ENCODE data around the gene RALGPS1. TPM values are rescaled to one million over a fixed set of nuclear protein-coding genes. Genes with fewer than 3 reads are reported as not detected.

Gene RALGPS1
- total RNA-seq, 1 donor from 2014 or later = 15.3 TPM

DNA sequence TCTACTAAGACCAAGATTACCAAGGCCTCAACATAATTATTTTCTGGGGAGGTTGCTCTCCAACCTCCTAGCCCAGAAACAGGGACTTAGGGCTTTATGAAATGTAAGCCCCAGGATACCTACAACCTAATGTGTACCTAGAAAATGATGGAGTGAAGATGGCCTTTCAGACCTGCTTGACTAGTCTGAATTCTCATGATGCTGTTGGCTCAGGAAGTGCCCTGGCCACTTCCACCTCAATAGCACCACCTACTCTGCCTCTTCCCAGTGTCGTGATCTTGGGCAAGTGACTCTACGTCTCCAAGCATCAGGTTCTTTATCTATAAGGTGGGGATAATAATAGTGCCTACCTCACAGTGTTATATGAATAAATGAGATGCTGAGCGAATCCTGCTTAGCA lies 292.1 kb downstream of the RALGPS1 start:
- ATAC-seq = no peak
- intact Hi-C loops (cut with DNase I) = no loop called here
- DNase-seq (ENCODE audit: missing footprints) = no peak

DNA sequence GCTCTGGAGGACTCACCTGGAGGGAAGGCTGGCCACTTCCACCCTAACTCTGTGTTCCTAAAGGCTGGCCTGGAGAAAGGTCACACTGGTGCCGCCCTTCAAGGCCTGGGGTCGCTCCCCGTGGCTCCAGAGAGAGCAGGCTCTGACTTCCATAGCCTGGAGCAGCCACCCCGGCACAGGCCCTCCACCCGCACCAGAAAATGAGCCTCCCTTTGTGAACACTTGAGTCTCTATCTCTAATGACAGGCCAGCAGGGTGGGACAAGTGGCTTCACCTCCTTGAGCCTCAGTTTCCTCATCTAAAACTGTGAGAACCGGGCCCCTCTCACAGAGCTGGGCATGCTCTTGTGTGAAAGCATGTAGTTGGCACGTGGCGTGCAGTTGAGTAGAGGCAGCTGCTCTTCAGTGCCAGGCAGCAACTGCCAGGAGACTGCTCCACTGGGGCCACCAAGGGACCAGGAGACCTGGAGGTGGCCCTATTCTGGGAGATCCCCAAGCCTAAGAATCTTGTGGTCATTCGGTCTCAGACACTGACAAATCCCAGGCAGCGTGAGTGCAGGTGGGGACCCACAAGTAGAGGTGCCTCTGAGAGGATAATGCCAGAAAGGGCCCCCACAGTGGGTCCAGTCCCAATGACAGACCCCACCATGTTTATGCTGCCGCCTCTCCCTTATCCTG lies 293.3 kb downstream of the RALGPS1 start:
- intact Hi-C loops (cut with DNase I) = no loop called here
- ATAC-seq (no peak), DNase-seq (ENCODE audit: missing footprints) (peak; percentile 56)

DNA sequence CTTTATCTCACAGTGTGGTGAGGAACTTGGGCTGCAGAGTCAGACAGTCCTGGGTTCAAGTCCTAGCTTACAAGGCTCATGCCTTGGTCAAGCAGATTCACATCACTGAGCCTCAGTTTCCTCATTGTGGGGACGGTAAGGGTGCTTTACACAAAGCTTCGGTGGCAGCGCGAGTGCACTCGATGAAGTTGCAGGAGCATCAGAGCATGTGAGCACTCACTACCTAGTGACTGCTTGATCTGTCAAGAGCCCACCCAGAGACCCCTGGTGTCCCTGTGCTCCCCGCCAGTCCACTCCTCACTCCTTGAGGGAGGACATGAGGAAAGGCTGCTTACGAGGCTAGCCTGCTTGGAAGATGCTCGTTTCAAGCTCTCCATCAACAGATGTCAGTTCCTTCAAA lies 293.8 kb downstream of the RALGPS1 start:
- peak; percentile 51 for DNase-seq (ENCODE audit: missing footprints)
- no peak for ATAC-seq
- intact Hi-C loops (cut with DNase I) = no loop called here

DNA sequence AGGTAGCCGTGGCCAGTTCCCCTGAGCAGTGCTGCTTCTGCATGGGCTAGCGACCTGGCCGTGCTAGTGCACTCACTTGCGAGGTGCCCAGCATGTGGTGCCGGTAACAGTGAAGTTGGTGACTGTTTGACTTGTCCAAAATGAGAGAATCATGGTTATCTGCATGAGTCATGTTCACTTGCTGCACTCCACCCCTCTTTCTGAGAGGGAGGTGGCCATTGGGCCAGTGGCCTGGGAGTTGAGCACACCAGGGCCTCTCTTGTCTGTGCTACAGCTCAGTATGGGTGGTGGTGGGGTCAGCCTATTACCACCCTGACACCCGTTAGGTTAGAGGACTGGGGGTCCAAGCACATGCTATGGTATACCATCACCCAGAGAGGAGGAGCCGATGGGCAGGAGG lies 294.6 kb downstream of the RALGPS1 start:
- no peak for ATAC-seq
- intact Hi-C loops (cut with DNase I) = no loop called here
- no peak for DNase-seq (ENCODE audit: missing footprints)

DNA sequence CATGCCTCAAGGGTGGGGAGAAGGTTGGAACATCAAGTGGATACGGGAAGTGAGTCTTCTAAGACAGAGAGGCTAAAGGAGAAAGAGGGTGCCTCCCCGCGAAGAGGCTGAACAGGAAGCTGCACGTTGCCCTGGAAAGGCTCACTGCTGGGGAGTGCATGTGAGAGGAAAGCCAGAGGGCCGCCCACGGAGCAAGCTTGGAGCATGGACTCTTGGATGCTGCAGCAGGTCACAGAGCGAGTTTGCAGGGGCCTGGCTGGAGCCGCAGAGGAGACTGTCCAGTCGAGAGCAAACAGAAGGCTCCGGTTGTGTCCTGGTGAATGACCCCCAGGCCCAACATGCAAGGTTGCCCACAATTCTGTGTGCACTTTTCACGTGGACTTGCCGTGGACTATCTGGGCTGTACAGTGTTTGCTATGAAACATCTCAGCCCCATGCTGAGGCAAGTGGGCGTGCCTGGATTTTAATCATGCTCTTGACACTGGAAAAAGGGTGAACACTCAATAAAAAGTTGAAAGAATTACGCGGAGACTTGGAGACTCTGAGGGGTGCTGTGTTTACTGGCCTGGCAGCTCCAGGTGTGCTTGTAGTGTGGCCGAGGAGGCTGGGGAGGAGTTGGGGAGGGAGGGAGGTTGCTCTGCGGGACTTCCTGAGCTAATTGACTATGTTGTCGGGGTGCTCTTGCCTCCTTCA lies 295.5 kb downstream of the RALGPS1 start:
- DNase-seq (ENCODE audit: missing footprints) = no peak
- no peak for ATAC-seq
- intact Hi-C loops (cut with DNase I) = no loop called here

DNA sequence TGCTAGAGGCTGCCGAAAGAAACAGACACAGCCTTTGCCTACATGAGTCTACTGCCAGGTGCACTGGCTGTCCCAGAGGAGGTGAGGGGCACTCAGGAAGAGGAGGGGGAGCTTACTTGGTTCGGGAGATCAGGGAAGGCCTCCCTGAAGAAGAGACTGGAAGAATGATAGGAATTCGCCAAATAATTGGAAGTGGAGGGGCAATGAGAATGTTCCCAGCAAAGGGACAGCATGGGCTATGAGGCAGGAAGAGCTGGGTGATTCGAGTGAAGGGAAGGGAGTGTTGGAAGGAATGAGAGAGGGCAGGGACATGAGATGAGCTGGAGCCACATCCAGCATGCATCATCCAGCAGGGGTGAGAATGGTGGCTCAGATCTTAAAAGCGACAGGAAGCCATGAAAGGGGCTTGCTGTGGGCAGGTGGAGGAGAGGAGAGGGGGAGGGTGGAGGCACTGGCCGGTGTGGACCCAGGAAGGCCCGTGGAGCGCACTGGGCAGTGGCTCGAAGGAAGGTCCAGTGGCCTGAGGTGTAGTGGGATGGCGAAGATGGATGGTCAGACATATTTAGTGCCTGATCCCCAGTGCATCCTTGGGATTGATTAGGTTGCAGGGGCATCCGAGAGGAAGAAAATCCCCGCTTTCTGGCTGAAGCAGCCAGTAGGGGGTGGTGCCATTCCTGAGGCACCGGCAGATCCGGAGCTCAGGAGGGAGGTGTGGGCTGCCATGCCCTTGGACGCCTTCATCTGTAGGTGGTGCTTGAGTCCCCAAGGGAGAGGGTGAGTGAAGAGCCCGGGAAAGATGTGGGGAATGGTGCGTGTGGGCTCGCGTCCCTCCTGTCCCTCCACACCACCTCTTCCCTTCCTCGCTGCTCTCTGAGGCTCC lies 296.5 kb downstream of the RALGPS1 start:
- intact Hi-C loops (cut with DNase I) = no loop called here

DNA sequence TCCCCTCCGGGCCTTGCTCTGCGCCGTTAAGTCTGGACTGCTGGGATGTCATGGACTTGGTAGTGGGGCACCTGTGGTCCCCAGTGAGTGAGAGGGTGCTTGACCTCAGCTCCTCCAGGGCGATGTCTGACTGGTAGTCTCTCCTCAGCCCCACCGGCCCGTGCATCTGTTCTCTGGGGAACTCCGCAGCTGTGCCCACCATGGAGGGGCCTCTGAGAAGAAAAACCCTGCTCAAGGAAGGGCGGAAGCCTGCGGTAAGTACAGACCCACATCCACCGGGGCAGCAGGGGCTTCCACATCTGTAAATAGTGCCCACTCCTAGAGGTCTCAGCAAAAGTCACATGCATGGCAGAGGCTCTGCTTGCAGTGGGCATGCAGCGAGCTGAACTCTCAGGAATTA lies 297.4 kb downstream of the RALGPS1 start:
- ATAC-seq (no peak), DNase-seq (ENCODE audit: missing footprints) (no peak)
- intact Hi-C loops (cut with DNase I) = no loop called here

More for the DNA sequence above, 296.5 kb downstream of the RALGPS1 start:
- ATAC-seq (no peak), DNase-seq (ENCODE audit: missing footprints) (no peak)

DNA sequence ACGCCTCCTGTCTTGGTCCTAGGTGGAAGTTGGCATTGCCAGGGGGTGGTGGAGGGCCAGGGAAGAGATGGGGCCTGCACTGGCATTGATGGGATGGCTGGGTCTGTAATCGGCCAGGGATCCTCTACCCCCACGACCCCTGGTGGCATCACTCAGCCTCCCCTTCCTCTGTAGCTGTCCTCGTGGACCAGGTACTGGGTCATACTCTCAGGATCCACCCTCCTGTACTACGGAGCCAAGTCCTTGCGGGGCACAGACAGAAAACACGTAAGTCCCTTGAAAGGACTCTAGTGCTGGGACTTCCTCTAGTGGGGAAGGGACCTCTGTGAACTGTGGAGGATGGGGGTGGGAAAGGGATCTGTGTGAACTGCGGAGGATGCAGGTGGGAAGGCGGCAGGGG lies 297.9 kb downstream of the RALGPS1 start:
- no peak for ATAC-seq
- DNase-seq (ENCODE audit: missing footprints) = no peak
- intact Hi-C loops (cut with DNase I) = no loop called here

DNA sequence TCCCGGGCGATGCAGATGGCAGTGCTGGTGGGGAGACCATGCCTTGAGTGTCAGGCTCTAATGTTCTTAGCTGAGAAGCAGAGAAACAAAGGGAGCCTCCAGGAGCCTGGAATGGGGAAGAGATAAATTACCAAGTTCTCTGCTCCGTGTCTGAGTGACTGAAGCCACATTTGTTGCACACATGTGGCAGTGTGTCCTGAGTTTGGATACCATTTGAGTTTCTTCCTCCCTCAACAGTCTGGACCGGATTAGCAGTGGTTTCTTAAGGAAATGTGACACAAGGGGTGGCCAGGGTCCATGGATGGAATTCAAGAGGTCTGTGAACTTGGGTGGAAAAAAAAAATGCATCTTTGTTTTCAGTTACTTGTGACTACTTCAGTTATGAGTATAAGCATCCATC lies 299.3 kb downstream of the RALGPS1 start:
- DNase-seq (ENCODE audit: missing footprints) (no peak), ATAC-seq (no peak)
- intact Hi-C loops (cut with DNase I) = no loop called here

DNA sequence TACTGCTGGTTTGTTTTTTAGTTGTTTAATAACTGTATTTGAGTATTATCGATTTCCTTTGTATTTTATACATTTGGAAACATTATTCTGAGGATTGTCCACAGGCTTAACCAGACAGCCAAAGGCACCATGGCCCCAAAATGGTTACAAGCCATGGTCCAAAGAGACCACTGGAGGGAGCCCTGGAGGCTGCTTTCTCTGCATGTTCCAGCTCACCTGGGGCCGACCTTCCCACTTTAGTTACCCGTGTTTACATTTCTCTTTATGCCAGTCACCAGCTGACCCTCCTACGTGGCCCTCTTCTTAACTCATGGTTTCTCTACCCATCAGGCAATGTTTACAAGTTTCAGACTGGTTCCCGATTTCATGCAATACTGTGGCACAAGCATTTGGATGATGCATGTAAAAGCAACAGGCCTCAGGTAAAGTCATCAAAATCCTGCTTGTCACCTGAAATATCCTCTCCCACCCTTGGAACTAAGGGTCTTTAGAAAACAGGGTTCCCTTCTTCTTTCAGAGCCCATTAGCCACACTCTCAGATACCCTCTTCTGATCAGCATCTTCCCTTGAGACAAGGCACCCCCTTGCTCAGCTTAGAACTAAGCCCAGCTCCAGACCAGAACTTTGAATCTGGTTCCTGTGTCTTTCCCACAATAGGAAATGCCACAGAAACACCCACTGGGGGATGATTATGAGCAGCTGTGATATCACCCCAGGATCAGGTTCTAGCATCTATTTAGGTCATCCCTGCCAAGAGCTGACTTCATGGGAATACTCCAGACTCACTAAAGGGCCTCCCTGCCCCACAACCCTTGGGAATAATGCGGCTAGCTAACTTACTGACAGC lies 300.1 kb downstream of the RALGPS1 start:
- DNase-seq (ENCODE audit: missing footprints) (peak; percentile 65), ATAC-seq (no peak)
- intact Hi-C loops (cut with DNase I) = no loop called here

DNA sequence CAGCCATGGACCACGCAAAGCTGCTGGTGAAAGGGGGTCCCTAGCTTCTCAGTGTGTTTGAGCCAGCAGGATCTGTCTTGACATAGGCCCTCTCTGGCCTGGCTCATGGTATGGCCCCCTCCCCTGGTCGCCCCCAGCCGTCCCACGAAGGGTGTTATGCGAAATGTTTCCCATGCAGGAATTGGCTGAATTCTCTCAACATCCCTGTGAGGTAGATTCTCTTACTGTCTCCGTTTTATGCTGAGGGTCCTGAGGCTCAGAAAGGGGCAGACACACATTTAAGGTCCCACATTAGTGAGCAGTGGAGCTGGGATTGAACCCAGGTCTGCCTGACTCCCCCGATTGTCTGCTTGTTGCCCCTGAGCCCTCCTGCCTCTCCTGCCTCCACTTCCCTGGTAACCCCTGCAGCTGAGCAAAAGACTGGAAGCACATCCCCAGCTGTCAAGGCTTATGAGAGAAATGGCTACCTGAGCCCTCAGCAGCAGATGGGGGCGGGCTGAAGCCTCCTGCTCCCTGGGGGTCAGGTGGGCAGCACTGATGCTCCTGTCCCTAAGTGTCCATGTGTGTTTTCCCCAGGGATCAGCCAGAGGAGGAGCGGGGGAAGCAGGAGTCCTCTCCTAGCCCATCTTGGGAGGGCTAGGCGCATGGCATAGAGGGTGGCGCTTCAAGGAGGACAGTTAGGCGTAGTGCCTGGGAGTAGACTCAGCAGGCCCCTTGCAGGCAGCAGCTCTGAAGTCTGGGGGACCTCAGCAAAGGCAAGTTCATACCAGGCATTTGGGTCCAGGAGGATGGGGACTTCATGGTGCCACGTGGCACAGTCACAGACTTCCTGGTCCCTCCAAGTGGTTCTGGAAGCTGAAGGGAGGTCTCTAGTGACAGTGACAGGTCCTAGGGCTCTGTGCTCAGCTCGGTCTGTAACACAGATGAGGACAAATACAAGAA lies 301.0 kb downstream of the RALGPS1 start:
- ATAC-seq = no peak
- intact Hi-C loops (cut with DNase I) = no loop called here
- peak; percentile 45 for DNase-seq (ENCODE audit: missing footprints)

DNA sequence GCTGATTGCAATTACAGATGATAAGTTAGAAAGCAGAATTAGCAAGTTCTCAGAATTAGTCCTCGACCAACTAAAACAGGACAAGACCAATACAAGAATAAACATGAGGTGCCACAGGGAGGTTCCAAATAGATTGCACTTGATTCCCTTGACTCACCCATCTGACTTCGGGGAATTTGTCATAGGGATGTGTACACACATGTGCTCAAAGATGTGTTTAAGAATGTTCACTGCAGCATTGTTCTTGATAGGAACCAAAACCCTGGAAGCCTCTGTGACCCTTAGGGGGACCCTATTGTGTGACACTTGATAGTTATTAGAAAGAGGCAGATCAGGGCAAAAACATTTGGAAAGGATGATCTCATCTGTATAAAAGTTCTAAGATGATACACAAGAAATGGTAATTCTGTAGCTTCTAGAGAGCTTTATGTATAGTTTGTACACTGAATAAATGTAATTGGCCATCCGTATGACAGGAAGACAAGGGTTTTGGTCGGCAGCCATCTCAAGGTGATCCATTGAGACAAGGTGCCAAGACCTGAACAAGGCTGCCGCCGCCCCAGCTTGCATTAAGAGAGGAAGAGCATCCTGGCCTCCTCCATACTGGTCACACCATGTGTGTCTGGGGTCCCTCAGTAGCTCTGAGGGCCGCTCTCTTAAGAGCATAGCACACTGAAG lies 301.8 kb downstream of the RALGPS1 start:
- intact Hi-C loops (cut with DNase I) = no loop called here
- ATAC-seq (no peak), DNase-seq (ENCODE audit: missing footprints) (no peak)

DNA sequence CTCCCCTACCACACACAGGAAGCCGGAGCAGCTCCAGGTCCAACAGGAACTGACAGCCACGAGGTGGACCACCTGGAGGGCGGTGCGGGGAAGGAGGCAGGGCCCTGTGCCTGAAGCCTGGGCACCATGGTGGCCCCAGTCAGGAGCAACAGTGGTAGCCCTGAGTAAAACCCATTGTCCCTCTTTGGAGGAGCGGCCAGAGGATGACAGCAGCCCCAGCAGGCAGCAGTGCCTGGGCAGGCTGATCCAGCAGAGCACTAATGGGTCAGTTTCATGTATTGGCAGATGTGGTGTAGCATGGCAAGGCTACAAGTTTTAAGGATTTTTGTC lies 302.3 kb downstream of the RALGPS1 start:
- intact Hi-C loops (cut with DNase I) = no loop called here
- ATAC-seq = no peak

DNA sequence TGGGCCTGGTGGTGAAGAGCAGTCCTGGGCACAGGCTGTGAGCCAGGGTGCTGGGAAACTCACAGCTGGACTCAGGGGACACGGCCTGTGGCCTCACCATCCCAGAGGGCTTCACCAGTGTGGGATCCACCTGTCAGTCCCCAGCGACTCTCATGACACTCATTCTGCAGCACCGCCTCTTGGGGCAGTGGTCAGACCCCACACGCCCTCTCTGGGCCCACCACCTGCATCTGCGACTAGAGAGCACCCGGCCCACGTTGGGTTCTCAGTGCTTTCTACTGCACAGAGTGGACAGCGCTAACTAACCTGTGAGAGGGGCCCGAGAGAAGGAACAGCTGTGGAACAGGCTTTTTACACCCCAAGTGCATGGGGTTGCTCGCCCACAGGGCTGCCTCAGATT lies 304.2 kb downstream of the RALGPS1 start:
- intact Hi-C loops (cut with DNase I) = no loop called here
- no peak for ATAC-seq
- DNase-seq (ENCODE audit: missing footprints) = peak; percentile 60

More for the DNA sequence above, 302.3 kb downstream of the RALGPS1 start:
- DNase-seq (ENCODE audit: missing footprints) = peak; percentile 74

DNA sequence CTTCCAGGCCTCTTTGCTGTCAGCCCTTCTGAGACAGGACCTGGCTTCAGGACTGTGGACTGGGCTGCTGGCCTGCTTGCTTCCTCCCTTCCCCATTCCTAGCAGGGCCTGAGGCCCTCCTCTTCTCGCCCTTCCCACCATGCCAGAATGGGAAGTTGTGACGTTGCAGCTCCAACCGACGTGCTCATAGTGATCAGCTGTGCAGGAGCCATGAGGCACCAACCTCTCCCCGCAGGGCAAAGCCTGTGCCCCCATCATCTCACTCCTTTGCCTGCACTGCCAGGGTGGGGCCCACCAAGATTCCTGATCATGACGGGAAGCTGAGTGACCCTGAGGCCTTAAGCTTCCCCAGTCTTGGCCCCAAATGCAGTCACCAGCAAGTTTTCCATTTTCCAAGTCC lies 304.9 kb downstream of the RALGPS1 start:
- intact Hi-C loops (cut with DNase I) = no loop called here
- ATAC-seq (no peak), DNase-seq (ENCODE audit: missing footprints) (peak; percentile 59)

DNA sequence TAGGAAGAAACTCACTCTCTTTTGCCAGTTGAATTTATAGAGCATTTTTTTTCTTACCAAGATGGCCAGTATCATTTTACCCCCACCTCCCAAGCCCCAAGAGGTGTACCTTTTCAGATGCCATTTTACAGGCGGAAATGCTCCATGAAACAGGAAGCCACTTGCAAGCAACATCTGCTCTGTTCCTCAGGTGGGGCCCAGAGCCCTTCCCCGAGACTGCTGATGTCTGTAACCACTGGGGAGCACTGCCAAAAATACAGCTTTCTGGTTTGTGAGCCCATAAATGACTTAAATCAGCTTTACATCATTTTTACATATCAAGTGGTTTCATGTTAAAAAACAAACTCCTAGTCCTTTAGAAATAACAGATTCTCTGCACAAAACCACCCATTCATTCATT lies 307.1 kb downstream of the RALGPS1 start:
- intact Hi-C loops (cut with DNase I) = loop anchor here (5.0 kb wide), 1 partner anchor 176 kb away; the partner anchor contains the start of gene SLC2A8
- DNase-seq (ENCODE audit: missing footprints) (no peak), ATAC-seq (no peak)

DNA sequence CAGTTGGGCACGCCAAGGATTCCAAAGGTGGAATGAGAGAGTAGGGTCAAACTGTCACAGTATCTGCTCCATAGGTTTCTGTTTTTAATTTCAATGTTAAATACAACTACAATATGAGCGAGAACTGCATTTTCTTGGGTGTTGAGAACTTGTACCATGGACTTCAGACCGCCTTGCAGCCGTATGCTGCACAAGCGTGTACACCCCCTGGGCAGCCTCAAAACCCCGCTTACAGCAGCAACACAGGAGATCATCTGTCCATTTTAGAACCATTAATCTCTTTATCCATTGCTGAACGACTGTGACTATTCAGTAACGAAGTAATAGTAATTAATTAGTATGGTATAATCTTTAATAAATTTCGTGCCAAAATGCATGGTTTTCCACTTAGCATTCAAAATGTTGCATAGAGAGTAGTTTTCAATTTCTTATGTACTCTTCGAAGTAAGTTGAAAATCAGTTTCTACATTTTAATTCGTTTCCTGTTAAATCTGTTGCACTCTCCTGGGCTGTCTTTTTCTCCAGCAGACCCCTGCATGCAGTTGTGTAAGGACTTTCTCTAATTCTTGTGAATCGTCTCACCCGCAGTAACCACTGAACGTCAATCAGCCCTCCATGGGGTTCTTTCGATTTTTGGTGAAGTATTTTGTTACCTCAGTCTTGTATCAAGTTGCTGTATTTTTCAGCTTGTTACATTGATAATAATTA lies 308.0 kb downstream of the RALGPS1 start:
- intact Hi-C loops (cut with DNase I) = loop anchor here (5.0 kb wide), 1 partner anchor 175 kb away; the partner anchor contains the start of gene SLC2A8
- ATAC-seq = no peak
- no peak for DNase-seq (ENCODE audit: missing footprints)
